ENCODE data around the gene ATXN10.

GRCh38 chr22:45678961-45679912 lies 7.6 kb downstream of the ATXN10 start:
- no peak for TF ChIP-seq YEATS2 (CRISPR knock-in tag; IDR thresholded peaks at IDR 0.05; ENCODE audit: borderline replicate concordance)
- TF ChIP-seq ZNF280D (CRISPR knock-in tag; IDR thresholded peaks at IDR 0.05), result no peak
- no peak for TF ChIP-seq ZNF274 (CRISPR knock-in tag; IDR thresholded peaks at IDR 0.05)
- TF ChIP-seq EZH2 (conservative IDR thresholded peaks at IDR 0.05; ENCODE audit: low read depth, low read length), result no peak
- TF ChIP-seq TARDBP (CRISPR knock-in tag; IDR thresholded peaks at IDR 0.05), result no peak
- no peak for TF ChIP-seq MAZ (IDR thresholded peaks at IDR 0.05; ENCODE audit: borderline replicate concordance, low read depth, low read length)
- TF ChIP-seq MAZ (CRISPR knock-in tag; IDR thresholded peaks at IDR 0.05; ENCODE audit: low read depth), result no peak

Measured in HepG2 (cell line).